Amygdala (tissue), 56 donors: Measurements from ENCODE around the gene USP6NL.
A peak's percentile ranks its signal among the peaks of the same experiment; 100 is the strongest.

Experiments used
- DNase-seq, 56 donors: peaks; one replicate each; lab custom pipeline; 2025; lab: John Stamatoyannopoulos, UW

USP6NL gene

DNA sequence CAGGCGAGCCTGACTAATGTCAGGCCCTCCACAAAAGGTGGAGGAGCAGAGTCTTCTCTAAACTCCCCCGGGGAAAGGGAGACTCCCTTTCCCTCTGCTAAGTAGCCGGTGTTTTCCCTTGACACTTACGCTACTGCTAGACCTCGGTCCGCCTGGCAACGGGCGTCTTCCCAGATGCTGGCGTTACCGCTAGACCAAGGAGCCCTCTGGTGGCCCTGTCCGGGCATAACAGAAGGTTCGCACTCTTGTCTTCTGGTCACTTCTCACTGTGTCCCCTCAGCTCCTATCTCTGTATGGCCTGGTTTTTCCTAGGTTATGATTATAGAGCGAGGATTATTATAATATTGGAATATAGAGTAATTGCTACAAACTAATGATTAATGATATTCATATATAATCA is 116.5 kb downstream of the USP6NL start:
- DNase-seq: peak in 5 of 56 donors; percentile 7 to 20 (median 12)

DNA sequence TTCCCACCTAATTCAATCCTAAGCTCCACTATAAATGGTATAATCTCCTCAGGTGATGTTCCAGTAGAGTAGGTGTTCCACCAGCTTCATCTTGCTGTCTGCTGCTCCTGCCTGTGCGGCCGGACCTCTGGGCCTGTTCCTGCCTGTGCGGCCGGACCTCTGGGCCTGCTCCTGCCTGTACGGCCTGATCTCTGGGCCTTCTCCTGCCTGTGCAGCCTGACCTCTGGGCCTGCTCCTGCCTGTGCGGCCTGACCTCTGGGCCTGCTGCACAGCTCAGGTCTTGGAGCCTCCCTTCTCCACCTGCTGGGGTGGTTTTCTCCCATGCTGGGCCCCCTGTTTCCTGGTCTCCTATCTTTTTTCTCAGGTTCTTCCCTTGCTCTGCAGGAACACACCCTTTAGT is 117.8 kb downstream of the USP6NL start:
- DNase-seq: no peak

DNA sequence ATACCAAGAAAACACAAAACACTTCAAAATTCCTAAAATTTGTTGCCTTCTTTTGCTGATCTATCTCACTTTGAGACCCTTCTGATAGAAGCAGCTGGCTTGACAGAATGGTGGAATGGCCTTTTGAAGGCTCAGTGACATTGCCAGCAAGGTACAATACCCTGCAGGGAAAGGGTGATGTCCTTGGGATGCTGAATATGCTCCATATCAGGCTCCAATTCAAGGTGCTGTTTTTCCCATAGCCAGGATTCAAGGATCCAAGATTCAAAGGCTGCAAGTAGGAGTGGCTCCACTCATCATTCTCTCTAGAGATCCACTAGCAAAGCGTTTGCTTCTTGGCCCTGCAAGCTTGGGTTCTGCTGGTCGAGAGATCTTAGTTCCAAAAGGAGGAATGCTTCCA is 120.4 kb downstream of the USP6NL start:
- DNase-seq: no peak

DNA sequence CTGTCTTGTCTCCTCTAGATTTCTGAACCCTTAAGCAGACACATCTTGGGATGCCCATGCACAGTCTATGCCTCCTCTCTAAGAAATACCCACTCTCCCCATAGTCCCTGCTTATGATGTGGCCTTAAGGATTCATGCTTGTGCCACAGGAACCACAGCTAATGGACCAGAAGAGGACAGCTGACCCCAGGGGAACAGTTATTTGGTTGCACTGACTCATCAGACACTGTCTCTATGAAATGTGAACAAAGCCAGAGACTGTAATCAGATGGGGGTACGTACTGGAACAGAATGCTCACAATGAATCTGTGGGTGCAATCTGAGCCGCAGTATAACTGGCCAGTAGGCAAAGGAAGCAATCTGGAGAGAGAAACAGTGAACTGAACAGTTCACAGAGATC is 121.9 kb downstream of the USP6NL start:
- no peak for DNase-seq

DNA sequence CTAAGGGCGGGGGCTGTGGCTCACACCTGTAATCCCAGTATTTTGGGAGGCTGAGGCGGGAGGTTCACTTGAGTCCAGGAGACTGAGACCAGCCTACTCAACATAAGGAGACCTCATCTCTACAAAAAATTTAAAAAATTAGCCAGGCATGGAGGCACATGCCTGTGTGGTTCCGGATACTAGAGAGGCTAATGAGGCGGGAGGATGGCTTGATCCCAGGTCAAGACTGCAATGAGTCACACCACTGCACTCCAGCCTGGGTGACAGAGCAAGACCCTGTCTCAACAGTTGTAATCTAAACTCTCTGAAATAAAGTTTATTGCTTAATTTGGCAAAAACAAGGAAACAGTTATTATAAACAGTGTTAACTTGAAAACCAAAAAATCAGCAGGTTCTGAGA is 123.3 kb downstream of the USP6NL start:
- DNase-seq: no peak

DNA sequence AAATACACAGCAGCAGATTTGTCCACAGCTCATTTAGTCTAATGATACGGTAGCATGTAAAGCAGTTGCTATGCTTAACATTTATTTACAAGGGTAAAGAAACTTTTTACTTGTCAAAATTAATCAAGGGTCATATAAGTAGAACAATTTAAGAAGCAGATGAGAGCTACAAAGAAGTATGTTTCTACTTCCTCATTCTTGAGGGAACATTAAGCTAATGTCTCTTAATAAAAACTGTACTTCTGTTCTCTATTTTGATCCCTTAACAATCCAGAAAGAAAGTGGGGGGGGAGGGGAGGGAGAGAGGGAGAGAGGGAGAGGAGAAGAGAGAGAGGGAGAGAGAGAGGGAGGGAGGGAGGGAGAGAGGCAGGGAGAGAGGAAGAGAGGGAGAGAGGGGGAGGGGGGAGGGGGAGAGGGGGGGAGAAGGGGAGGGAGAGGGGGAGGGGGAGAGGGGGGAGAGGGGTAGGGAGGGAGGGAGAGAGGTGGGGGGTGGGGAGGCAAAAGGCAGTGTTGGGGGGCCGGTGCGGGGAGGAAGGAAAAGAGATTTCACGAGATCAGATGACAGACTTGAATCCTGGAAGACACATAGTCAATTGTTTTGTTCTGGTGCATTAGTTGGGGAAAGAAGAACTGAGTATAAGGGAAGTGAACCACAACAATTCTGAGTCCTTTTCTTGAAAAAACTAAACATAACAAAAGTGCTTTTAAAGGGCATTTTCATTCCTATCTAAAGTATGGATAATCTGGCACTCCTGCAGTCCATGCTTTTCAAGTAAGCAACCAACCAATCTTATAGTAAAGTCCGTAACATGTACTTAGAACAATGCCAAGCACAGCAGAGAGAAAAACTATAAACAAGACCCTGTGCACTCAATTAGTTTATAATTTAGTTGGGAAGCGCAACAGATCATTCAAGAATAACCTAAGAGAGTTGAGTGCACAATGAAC is 128.0 kb downstream of the USP6NL start:
- DNase-seq: no peak

DNA sequence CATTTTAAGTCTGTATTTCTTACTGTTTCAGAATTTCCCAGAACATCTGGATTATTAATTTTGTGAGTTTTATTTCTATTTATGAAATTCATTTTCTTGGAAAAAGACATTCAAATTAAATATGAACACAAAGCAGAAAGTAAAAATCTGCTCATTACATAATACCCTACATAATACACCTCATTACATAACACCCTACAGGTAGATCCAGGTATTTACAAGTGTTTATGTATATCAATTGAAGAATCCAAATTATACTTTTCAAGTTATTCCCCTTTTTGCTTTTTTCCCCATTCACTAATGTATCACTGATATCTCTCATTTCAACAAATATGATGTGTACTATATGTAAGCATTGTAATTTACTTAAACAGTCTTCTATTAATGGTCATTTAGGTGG is 129.1 kb downstream of the USP6NL start:
- no peak for DNase-seq

DNA sequence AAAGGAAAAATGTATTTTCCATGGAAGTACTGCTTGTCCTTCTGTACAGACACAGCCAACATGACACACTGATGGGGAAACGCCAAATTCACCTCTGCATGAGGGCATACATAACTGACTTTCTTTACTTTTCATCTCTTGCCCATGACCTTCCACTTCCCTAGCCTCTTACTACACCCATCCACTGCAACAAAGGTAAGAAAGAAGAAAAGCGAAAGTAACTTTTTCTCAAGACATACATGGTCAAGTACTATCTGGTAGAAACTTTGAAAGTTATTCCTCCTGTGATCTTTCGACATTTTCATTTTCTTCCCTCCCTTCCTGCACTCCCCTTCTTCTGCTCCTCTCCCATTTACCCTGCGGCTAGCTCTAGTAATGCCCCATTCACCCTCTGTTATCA is 130.8 kb downstream of the USP6NL start:
- no peak for DNase-seq

DNA sequence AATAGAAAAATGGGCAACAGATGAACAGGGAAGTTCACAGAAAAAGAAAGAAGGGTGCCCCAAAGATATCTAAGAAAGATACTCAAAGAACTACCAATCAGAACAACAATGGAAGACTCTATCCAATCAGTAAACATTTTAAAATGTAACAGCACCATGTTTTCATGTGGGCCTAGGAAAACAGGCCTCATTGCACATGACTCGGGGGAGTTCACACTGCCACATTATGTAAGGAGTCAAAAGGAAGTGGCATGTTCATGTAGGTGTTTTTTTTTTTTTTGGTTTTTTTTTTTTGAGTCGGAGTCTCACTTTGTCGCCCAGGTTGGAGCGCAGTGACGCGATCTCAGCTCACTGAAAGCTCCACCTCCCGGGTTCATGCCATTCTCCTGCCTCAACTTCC is 132.2 kb downstream of the USP6NL start:
- no peak for DNase-seq

DNA sequence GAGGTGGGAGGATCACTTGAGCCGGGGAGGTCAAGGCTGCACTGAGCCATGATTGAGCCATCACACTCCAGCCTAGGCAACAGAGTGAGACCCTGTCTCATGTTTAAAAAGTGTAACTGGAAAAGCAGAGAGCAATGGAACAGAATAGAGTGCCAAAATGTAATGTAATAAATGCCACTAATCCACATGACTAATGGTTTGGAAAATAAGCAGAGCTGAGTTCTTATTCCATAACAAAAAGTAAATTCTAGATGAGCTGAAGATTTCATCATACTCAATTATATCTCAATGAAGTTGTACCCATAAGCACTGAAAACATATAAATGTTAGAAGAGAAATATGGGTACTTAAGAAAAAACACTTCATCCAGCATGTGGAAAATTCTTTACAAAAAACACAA is 132.6 kb downstream of the USP6NL start:
- DNase-seq: no peak

DNA sequence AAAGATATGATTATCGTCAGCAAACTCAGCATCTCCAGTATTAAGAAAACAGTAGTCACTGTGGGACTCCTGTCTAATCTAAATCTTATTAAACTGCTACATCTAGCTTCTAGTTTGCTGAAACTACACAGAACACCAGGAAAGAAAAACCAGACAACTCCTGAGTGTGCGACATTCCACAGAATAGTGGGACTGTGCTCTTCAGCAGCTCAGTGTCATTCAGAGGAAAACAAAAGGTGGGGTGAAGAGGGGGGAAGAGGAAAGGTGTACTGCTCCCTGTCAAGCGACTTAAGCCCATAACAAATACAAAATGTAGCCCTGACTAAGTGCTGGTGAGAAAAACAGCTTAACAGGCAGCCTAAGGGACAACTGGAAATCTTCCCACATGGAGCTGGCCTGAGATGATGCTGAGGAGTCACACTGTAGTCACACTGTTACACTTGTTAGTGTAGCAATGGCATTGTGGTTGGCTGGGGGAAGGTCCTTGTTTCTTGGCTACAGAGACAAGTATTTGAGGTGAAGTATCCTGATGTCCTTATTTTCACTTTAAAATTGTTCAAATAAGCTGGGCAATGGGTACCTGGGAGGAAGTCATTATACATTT is 135.5 kb downstream of the USP6NL start:
- DNase-seq: no peak

DNA sequence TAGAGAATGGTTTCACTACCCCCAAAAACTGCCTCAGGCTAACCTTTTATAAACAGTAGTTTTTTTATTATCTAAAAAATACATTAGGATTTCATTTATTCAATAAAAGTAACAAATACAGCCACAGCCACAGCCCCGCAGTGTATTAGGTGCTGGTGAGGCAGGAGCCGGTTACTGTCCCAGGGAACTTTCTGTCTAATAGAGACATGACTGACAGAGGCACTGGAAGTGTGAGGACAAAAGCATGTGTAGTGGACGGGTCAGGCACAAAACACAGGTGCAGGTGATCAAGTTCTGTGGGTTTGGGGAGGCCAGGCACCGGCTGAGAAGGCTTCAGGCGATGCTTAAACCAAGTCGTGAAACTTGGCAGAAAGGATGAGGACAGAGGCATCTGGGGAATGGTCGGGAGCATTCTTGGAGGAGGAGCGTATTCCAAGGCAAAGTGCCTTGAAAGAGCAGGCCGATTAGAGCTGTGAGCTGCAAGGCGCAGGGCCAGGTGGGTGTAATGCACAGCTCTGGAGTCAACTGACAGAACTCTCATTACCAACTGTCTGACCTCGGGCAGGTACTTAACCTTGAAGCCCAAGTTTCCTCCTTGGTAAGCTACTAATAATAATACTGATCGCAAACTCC is 138.2 kb downstream of the USP6NL start:
- DNase-seq: no peak

DNA sequence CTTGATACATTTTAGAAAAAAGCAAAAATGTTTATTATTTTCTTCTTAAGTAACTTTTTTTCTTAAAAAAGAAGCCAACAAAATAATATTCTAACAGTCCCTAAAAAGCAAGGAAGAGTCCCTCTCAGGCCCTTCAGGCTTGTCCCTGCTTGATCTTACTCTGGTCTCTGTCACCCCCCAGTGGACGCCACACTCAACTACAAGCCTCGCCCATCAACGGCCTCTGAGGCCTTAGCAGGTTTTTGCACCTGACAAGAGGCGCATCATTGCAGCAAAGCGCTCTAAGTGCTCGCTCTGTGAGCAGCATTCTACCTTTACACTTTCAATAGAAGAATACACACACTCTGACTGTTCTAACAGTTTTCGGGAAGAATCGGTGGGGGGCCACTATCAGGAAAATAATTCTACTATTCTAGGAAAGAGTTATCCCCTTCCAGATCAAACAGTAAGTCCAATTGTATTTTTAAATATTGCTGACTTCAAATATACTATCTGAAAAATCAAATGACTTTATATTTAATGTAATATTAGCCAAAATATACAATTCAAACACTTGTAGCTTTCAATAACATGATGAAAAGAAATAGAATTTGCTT is 139.2 kb downstream of the USP6NL start:
- DNase-seq: peak in 41 of 56 donors; percentile 3 to 68 (median 33)

DNA sequence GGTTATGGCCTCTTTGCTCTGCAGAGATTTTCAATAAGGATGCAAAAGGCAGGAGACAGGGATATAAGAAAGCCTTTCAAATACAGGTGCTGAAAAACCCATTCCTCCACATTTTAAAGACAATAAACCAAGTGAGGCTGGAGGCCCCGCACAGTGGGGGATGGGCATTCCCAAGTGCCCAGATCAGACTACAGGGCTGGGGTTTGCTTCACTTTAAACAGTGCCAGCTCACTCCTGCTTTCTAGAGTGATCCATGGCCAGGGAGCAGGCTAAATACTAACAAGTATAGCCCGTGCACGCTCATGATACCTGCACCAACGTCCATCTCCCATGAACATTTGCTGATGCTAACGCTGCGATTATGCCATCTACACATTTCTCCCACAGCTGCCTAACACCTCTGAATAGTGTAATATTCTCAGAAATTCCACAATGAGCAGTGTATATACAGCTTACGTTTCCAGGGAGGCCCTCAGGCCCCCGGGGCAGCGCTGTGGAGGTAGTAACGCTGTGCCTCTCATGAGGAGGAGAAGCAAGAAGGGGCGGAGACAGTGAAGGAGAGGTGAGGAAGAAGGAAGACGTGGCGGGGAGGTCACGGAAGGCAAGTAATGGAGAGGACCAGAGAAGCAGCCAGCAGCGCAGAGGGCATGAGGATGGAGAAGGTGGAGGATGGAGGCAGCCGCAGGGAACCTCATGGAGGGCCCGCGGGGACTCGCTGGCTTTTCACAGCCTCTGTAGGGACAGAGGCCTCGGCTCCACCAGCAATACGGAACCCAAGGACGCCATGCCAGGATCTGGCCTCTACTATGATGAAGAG is 141.7 kb downstream of the USP6NL start:
- no peak for DNase-seq

DNA sequence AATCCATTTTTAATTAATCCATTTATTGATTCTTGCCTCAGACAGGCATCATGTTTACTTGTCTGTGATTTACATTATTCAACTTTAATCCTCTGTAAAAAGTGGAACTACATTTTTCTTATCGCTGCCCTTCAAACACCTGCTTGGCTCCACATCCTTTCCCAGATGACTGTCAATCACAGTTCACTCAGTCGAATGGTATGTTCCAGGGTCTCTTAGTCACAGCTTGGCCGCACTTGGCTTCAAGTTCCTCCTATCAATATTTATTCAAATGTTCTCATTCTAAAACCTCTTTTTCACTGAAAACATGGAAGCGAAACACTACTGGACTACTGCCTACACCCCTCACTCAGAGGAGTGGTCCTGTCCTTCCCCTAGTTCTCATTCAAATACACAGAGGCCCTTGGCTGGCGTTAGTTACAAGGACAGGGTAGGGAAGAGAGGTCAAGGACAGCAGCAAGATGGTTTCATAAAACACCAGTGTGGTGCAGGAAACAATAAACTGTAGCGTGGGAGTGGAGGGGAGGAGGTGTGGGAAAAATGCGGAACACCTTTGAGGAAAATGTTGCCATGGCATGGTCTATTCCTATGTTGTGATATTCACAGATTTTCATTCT is 143.2 kb downstream of the USP6NL start:
- no peak for DNase-seq

DNA sequence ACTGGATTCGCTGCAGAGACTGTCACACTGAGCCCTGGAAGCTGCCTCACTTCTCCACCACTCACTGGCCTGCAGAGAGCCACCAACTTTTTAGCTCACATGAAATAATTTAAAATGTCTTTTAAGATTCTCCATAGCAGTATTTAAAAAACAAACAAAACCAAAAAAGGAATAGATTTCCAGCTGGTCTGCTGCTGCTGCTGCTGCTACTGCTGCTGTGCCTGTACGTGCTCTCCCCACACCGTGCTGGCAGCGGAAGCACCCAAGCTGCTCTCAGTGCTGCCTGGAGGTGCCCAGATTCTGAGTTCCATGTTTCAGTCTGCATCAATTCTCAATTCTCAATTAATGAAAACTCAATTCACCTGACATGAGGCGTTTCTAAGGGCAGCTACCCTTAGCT is 146.0 kb downstream of the USP6NL start:
- no peak for DNase-seq

DNA sequence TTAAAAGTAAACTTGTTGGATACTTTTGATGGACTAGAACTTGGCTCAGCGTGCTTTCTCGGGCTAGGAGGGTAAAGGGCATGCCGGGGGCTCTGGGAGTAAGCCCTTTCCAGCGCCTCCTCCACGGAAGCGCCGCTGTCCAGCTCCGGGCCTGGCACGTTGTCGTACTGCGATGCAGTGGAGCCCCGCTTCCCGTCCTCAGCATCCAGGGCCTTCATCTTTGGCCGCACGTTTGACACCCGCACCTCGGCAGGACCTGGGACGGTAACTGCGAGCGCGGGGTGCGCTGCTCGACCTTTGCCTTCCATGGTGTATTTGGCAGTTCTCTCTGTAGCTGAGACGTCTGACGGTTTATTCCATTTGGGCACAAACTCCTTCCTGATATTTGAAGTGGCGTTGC is 148.3 kb downstream of the USP6NL start:
- DNase-seq: no peak

DNA sequence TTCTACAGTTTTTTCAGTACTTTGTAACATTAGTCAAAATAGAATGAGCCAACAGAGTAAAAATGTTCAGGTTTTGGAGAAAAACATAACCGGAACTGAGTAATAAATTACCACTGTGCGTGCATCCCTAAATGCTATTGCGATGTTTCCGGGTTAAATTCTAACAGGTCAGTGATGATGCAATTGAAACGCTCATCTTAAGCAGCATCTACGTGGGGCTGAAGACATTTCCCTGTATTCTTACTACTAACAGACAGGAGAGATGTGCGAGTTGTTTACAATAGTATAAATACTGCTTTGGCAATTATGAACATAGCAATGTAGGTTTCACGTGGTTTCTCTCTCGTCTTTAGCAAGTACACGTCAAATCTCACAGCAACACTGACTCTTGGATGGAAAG is 149.4 kb downstream of the USP6NL start:
- no peak for DNase-seq

DNA sequence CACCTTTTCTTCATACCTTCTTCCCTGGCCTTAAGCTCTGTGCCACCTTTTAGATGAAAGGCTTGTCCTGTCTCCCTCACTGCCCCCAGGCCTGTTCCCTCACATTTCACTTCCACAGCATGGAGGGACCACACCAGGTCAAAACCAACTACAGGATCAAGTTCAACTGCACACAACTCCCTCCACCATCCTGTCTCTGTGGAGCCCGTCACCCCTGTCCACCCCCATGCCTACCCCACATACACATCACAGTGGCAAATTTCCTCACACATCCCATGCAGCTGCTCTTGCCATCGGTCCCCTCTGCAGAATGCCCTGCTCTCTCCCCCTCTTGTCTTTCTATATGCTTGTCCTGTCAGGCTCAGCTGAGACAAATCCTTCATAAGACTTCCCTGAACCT is 154.1 kb downstream of the USP6NL start:
- DNase-seq: no peak
